MM.1S (cell line): Measurements from ENCODE around the gene ATP6V1B1.

ENCODE experiments used
- EZH2 ChIP-seq: fragments of 300-600 bp; sonication (generic); optimal IDR thresholded peaks from 2 replicates; pipeline ENCODE3; 2017; ENCODE audit warnings: low read depth, mild to moderate bottlenecking, antibody characterized with exemption, low read length, mixed read lengths
- EZH2phosphoT487 ChIP-seq: fragments of 300-600 bp; sonication (generic); IDR thresholded peaks from 2 replicates; pipeline ENCODE4 v1.6.1; 2018; ENCODE audit warnings: antibody characterized with exemption, low read length
- TF ChIP-seq, protein P1 (sequence below): fragments of 300-600 bp; sonication (generic); IDR thresholded peaks from 2 replicates; pipeline ENCODE4 v1.5.1; 2016; ENCODE audit warnings: antibody characterized with exemption, low read length, mixed read lengths

DNA sequence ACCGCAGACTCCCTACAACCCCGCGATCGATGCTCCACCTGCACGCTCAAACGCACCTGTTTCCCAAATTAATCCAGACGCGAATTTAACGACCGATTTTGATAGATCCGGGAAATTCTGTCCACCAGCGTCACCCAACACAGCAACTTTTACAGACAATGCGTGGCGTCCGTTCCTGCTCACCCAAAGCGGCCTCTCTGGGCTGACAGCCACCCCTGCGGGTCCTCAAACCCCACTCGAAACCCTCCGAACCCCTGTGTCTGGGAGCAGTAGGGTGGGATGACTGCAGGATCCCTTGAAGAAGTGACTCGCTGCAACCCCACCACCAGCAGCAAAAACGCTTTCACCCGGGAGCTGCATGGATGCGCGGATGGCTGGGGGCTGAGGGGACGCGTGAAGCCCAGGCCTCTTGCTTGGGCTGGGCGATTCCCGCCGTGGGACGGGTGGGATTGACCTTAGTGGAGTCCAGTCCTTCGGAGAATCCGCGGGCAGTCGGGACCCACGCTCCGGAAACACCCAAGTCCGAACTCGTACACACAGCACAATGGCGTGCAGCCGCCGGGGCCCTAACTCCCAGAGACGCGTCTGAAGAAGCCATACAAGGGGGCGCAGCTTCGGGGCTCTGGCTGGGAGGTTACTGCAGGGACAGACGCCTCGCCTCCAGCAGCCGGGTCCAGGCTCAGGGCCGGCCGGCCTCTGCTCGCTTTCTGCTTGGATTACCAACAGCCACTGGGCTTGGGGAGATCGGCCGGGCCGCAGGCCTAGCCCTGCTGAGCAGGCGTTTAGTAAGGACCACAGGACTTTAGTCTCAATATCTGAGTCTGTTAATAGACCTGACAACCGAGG is 31.1 kb upstream of the ATP6V1B1 start:
- TF ChIP-seq, protein P1, sequence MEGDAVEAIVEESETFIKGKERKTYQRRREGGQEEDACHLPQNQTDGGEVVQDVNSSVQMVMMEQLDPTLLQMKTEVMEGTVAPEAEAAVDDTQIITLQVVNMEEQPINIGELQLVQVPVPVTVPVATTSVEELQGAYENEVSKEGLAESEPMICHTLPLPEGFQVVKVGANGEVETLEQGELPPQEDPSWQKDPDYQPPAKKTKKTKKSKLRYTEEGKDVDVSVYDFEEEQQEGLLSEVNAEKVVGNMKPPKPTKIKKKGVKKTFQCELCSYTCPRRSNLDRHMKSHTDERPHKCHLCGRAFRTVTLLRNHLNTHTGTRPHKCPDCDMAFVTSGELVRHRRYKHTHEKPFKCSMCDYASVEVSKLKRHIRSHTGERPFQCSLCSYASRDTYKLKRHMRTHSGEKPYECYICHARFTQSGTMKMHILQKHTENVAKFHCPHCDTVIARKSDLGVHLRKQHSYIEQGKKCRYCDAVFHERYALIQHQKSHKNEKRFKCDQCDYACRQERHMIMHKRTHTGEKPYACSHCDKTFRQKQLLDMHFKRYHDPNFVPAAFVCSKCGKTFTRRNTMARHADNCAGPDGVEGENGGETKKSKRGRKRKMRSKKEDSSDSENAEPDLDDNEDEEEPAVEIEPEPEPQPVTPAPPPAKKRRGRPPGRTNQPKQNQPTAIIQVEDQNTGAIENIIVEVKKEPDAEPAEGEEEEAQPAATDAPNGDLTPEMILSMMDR, result no peak
- no peak for TF ChIP-seq EZH2
- TF ChIP-seq EZH2phosphoT487, result no peak
